ENCODE measurements around the gene FLT4. TPM values are rescaled to one million over a fixed set of nuclear protein-coding genes. Genes with fewer than 3 reads are reported as not detected.
A peak's percentile ranks its signal among the peaks of the same experiment; 100 is the strongest.
"Not testable (repeated sequence)": the region's sequence is repeated elsewhere in the genome, so short reads cannot be mapped to it uniquely, and the experiment has no call there.

Gene FLT4
- total RNA-seq, 1 donor from 2014 or later = 7.7 TPM

DNA sequence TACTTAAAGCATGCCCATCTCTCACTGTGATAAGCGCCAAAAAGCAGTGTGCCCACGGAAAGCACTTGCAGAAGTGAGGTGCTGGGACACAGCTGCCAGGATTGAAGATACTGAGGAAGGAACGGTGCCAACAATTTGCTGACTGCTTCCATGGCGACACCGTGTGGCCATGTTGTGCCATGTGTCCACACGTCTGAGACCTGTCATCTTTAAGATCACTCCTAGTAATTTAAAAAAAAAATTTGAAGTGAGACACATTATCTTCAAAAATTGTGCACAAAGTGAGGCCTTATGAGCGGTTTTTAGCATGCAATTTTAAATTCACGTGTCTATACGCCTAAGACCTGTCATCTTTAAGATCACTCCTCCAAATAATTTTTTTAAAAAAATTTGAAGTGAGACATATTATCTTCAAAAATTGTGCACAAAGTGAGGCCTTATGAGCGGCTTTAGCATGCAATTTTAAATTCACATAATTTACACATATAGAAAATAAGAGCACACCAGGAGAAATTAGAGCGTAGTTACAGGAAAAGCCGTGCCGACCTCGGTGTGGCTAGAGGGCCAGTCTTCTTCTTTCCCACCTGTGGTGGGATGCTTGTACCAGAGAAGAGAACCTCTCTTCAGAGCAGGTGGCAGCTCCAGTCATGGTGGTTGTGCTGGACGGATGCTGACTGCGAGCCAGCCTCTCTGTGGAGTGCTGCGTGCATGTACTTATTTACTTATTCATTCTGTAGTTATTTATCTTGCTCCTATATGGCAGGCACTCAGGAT lies 21.4 kb upstream of the FLT4 start:
- ATAC-seq (peak; percentile 90), DNase-seq (ENCODE audit: low spot score) (no peak)

DNA sequence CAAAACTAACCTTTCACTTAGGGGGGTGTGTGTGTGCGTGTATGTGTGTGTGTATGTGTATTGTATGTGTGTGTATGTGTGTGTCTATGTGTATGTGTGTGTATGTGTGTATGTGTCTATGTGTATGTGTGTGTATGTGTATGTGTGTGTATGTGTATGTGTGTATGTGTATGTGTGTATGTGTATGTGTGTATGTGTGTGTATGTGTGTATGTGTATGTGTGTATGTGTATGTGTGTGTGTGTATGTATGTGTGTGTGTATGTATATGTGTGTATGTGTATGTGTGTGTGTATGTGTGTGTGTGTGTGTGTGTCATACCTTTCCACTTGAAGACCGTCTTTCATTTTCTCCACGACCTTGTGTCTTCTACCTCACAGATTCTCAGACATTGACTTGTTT lies 20.8 kb upstream of the FLT4 start:
- no peak for DNase-seq (ENCODE audit: low spot score)
- ATAC-seq = no peak

DNA sequence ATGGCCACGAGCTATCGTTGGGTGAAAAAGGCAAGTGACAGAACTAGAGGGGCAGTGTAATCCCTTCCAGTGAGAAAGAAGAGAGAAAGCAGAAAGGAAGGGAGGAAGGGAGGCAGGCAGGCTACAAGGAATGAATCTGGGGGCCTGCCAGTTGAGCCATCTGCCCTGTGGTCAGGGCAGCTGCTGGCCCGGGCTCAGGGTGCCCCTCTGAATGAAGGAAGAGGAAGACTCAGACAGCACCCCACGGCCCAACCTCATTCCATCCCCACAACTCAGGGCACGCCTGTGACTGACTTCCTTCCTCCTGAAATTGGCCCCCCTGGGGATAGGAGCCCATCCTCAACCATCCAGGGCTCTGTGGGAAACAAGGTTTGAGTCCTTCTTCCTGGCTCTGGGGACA lies 20.3 kb upstream of the FLT4 start:
- ATAC-seq (no peak), DNase-seq (ENCODE audit: low spot score) (no peak)

DNA sequence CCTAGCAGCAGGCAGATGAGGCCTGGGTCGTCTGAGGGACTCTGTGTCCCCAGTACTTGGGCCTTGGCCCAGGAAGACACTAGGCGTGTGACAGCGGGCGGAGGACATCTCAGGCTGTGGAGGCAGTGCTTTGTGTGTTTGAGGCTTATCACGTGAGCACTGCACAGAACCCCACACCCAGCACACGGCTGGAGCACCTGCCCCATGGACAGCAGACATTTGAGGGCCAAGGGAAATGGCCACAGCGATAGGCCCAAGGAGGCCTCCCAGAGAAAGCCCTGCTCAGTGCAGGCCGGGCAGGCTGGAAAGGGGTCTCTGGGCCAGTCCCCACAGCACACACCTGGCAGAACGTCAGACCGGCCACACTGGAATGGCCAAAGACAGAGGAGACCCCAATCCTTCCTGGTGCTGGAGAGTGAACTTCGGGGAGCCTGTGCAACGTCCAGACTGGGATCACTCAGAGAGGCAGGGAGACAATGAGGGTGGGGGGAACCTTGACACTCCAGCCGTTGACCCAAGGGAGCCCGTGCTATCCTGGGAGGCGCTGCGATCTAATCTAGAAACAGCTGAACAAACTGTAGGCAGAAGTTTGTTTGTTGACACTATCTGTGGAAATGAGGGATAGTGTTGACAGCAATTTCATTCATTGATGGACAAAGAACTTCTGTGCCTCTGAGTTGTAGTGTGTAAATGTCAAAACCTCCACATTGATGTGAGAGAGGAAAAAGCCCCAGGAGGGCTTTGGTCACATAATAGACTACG lies 19.6 kb upstream of the FLT4 start:
- no peak for DNase-seq (ENCODE audit: low spot score)
- no peak for ATAC-seq

DNA sequence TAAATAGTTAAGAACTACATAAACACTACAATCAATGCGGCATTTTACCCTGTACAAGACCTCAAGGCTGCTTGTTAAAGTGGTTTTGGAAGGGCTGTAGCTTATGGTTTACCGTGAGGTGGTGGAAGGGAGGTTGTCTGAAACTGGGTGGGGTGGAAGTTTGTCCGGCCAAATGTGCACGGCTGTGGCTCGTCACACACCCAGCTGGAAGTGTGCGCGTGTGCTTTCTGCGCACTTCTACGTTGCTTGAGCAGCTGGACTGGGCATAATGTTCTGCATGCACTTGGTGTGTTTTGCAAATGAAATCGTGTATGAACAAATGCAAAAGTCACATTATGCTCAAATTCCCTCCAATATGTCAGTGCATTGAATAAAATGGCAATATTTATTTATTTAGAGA lies 17.4 kb upstream of the FLT4 start:
- DNase-seq (ENCODE audit: low spot score) (no peak), ATAC-seq (no peak)

DNA sequence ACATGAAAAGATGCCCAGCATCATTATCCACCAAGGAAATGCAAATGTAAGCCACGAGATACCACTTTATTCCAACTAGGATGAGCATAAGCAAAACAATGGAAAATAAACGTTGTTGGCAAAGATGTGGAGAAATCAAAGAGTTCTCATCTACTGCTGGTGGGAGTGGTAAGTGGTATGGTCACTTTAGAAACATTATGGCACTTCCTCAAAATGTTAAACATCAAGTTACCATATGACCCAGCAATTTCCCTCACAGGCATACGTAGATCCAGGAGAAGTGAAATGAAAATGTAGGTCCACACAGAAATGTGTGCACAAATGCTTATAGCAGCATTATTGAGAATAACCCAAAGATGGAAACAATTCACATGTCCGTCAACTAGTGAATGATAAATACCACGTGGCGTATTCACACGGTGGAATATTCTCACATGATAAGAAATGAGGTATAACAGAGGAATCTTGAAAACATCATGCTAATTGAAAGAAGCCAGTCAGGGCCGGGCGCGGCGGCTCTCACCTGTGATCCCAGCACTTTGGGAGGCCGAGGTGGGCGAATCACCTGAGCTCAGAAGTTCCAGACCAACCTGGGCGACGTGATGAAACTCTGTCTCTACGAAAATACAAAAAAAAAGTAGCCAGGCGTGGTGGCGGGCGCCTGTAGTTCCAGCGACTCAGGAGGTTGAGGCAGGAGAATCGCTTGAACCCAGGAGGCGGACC lies 16.4 kb upstream of the FLT4 start:
- no peak for ATAC-seq
- no peak for DNase-seq (ENCODE audit: low spot score)

DNA sequence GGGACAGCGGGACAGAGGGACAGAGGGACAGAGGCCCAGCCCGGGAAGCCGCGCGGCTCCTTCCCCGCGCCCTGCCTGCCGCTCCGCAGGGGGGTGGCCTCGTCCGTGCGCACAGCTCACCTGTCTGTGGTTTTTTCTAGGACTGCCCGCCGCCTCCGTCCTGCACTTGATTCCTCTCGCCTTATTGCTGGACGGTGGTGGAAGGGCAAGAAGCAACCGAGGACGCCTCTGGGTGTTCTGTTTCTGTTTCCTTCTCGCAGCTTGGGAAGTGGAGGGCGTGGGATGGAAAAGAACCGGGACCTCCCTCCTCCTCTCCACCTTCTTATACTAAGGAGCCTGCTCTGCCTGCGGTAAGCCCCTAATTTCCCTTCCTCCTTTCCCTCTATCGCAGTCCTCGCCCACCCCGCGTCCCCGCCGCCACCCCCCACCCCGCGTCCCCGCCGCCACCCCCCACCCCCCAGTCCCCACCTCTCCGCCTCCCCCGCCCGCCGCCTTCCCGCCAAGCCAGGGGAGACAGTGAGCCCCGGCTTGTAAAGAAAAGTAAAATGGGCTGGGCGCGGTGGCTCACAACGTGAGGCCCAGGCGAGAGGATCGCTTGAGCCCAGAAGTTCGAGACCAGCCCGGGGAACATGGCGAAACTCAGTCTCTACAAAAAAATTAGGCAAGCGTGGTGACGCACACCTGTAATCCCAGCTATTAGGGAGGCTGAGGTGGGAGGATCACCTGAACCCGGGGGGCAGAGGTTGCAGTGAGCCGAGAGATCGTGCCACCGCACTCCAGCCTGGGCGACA lies 9.6 kb upstream of the FLT4 start:
- DNase-seq (ENCODE audit: low spot score) = peak; percentile 23
- ATAC-seq = no peak

DNA sequence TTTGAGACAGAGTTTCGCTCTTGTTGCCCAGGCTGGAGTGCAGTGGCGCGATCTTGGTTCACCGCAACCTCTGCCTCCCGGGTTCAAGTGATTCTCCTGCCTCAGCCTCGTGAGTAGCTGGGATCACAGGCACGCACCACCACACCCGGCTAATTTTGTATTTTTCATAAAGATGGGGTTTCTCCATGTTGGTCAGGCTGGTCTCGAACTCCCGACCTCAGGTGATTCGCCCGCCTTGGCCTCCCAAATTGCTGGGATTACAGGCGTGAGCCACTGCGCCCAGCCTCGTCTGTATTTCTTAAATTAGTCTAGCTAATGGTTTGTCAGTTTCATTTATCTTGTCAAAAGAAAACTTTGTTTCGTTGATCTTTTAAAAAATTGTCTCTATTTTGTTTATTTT lies 5.8 kb upstream of the FLT4 start:
- peak; percentile 4 for DNase-seq (ENCODE audit: low spot score)
- not testable (repeated sequence) for ATAC-seq

DNA sequence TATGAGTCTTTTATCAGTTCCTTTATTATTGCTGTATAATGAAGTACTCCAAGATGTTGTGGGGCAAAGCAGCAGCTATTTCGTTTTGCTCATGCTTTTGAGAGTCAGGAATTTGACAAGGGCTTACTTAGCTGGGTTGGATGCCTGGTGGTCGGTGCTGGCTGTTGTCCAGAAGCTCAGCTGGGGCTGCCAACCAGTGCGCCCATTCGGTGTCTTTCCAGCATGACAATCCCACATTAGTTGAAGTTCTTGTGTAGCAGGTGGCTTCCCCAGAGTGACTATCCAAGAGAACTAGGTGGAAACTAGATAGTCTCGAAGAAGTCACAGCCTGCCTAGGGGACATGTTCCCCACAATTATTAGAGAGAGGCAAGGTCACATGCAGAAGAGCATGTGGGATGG lies 3.4 kb upstream of the FLT4 start:
- DNase-seq (ENCODE audit: low spot score) (no peak), ATAC-seq (no peak)

DNA sequence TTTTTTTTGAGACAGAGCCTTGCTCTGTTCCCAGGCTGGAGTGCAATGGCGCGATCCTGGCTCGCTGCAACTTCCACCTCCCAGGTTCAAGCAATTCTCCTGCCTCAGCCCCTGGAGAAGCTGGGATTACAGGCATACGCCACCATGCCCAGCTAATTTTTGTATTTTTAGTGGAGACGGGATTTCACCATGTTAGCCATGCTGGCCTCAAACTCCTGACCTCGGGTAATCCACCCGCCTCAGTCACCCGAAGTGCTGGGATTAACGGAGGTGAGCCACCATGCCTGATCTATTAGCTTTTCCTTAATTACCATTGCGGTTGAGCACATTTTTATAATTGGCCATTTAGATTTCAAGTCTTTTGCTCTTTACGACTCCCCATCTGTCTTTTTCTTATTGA lies 2.9 kb upstream of the FLT4 start:
- no peak for ATAC-seq
- no peak for DNase-seq (ENCODE audit: low spot score)

DNA sequence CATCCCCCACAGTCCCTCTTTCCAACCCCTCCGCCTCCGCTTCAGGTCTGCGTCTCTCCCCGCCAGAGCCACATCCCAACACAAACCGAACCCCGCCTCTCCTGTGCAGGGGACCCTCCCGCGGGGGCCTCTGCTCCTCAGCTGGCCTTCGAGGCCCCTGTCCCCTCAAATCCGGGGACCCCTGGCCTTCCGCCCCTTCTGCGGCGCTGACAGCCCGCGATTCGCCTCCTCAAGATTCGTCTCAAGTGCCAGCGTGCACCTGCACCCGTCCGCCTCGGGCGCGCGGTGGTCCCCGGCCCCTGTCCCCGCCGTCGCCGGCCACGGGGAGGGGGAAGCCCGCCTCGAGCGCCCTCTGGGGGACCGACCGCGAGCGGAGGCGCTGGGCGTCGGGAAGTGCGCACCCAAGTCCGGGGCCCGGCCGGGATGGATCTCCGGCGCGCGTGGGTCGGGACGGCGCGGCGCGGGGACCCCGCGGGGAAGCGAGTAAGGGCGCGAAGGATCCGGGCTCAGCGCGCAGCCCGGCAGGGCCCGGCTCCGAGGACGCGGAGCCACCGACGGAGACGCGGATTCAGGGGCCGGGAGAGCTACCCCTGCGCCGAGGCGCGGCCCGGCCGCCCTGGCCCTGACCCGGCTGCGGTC lies 623 bp downstream of the FLT4 start:
- peak; percentile 46 for DNase-seq (ENCODE audit: low spot score)
- peak; percentile 37 for ATAC-seq

DNA sequence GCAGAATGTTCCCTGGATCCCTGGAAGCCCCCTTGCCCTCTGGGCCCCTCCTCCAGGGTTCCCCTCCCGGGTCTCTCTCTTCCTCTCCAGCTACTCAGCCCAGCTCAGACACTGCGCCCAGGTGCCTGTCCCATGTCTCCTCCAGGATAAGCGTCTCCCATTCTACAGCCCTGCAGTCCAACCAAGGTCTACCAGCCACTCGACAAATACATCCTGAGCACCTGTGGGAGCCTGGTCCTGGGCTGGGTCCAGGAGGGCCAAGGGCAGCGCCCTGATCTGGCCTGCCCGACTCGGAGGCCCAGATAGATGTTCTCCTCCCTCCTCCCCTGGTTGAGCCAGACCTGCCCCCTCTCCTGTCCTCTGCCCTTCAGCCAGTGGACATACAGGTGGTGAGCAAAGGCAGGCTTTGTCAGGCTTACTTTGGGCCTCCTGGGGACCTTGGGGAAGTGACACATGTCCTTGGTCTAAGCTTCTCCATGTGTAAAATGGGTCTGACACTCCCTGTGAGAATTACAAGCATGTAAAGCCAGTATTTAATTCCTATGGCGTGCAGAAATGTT lies 1.4 kb downstream of the FLT4 start:
- ATAC-seq (no peak), DNase-seq (ENCODE audit: low spot score) (no peak)

DNA sequence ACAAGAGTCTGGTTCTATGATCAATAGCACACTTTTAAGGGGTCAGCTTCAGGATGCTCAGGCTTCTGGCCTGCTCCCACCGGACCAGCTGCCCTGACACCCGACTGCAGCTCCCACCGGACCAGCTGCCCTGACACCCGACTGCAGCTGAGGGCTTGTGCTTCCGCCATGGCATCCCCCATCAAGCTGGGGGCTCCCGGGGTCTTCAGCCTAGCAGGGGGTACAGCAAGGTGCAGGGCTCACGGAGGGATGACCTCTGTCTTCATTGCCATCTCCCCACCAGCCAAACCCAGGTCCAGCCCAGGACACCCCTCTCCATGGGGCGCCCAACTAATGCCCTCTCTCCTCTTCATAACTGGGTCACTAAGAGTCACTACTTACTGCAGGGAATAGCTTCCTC lies 1.9 kb downstream of the FLT4 start:
- no peak for DNase-seq (ENCODE audit: low spot score)

DNA sequence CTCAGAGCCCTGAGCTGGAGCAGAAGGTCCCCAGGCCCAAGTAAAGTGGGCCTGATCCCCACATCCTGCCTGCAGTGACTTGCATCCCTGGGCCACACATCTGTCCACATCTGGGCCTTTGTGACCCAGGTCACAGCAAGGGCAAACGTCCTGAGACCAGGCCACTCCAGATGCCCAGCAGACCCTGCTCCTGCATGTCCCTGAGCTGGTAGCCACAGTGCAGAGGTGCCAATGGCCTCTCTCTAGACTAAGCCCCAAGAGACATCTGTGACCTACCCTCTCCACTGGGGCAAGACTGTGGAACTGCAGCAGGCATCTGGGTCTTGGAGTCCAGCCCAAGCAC lies 2.5 kb downstream of the FLT4 start:
- ATAC-seq (no peak), DNase-seq (ENCODE audit: low spot score) (no peak)

More for the DNA sequence above, 1.9 kb downstream of the FLT4 start:
- ATAC-seq = no peak

DNA sequence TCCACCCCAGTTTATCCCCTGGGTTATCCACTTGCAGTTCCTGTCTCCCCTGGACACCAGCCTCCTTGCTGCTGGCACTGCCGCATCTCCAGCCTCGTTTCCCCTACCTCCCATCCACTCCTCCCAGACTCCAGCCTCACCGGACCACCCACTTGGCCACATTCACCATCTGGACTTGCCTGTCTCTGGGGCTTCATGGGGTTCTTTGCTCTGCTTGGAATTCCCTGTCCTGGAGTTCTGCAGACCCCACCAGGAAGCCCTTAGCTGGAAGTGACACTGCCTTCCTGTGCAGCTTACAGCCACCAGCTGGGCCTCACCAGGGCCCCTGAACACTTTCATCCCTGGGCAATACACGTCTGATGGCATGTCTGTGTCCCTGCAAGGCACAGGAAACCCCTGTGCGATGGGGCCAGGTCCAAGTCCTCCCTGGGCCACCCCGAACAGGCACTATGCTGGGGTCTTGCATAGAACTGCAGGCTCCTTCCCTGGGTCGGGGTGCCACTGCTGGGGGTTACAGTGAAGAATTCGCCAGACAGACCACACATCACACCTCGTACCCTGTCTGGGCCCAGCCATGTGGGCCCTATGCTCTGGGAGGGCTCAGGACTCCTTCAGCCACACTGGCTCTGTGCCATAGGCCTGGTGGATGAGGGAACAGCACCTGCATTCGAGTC lies 3.0 kb downstream of the FLT4 start:
- ATAC-seq (no peak), DNase-seq (ENCODE audit: low spot score) (no peak)

DNA sequence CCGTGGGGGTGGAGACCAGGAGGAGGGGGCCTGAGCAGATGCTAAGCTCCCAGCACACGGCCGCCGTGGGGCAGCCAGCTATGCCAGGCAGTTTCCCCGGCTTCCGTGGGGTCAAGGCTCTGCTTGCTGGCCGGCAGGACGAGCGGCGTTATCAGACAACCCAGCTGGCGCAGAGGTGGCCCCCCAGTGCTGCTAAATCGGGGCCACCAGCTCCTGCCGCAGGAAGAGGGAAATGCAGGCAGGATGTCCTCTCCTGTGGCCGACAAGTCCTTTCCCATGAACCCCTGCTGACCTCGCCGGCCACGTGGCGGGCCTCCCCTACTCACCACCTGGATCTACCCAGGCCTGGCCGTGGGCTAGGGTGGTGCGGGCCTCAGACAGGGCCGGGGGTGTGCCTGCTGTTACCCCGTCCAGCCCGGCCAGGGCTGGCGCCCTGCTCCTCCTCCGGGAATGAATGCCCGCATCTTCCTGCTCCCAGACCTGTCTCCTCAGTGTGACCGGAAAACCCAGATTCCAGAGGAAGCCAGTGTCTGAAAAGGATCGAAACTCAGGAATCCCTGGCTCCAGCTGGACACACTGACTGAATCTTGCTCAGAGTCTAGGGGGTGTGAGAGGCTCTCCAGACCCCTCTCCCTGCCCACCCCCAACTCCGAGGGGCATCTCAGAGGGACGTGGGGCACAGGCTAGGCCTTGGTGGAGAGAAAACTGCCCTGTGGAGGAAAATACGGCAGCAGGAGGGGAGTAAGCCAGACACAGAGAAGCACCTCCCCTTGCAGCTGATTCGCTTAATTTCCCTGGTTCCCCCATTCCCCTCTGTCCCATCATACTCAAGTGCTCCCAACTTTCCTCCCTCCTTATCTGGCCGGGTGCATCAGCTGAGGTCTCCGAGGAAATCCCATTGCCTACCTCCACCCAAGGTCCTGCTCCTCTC lies 3.9 kb downstream of the FLT4 start:
- DNase-seq (ENCODE audit: low spot score) (no peak), ATAC-seq (peak; percentile 43)

DNA sequence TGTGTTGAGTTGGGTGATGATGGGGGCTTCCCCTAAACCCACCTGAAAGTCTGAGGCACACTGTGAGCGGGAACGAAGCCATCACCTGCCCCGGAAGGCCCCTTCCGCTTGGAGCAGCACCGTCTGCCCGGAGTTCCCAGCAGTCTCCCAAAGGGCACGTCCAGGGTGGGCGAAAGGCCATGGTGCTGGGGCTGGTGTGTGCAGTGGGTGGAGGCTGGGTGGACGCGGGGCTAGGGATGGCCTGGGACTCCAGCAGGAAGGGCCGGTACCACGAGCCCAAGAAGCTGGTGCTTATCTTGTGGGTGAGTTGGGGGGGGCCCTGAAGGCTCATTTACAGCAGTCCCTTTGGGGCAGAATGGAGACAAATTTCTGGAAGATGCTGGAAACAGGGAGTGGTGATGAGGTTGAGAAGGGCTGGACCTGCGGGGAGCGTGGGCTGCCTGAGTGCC lies 4.6 kb downstream of the FLT4 start:
- DNase-seq (ENCODE audit: low spot score) (peak; percentile 42), ATAC-seq (peak; percentile 4)

DNA sequence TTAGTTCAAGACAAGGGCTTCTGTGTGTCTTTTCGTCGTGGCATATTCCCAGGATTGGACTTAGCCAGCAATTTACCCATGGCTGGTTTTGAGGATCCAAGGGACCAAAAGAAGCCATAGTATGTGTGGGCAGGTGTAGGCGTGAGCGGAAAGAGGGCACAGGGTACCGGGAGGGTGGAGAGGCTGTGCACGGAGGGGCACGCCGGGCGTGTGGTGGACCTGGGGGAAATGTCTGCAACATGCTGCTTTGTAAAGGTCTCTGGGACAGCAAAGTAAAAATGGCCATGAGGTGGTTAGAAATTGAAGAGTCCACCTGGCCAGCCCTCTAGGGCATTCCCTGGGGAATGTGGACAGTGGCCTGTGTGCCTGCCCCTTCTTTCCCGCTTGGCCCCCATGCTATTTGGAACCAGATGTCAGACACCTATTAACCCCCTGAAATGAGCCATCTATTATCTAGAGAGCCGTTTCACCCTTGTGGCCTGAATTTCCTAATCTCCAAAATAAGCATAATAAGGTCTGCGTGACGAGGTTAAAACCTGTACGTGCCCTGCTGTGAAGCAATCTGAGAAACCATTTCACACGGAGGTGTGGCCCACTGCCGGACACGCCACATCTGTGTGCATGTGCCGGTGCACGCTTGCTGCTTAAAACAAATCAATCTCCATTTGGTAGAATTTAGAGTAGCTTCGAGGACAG lies 5.1 kb downstream of the FLT4 start:
- DNase-seq (ENCODE audit: low spot score) (peak; percentile 35), ATAC-seq (no peak)

Data from left lobe of liver (tissue), 2 donors.